WERI-Rb-1 (cell line): ENCODE data around the gene TEAD1.

ENCODE experiments used
- DNase-seq: peaks from one replicate; pipeline ENCODE4 v3.0.0-alpha.2; 2020
- H3K27ac ChIP-seq: fragments of 250-450 bp; sonication (Bioruptor Pico); 2 replicates; pipeline ENCODE4 v1.5.1; 2020; ENCODE audit warnings: mild to moderate bottlenecking, moderate library complexity
- H3K27me3 ChIP-seq: fragments of 250-450 bp; sonication (Bioruptor Pico); 2 replicates; pipeline ENCODE4 v1.5.1; 2021; ENCODE audit warnings: mild to moderate bottlenecking, low read depth, moderate library complexity; ENCODE audit not compliant: insufficient read depth, severe bottlenecking
- H3K36me3 ChIP-seq: fragments of 250-450 bp; sonication (Bioruptor Pico); 2 replicates; pipeline ENCODE4 v1.5.1; 2020; ENCODE audit warnings: mild to moderate bottlenecking, moderate library complexity
- H3K4me3 ChIP-seq: 2 replicates; pipeline ENCODE4 v1.5.1; 2011; ENCODE audit warnings: low read depth, mild to moderate bottlenecking, control low read depth, low read length
- H3K9me3 ChIP-seq: fragments of 250-450 bp; sonication (Bioruptor Pico); 2 replicates; pipeline ENCODE4 v1.5.1; 2021; ENCODE audit warnings: mild to moderate bottlenecking, moderate library complexity; ENCODE audit not compliant: severe bottlenecking
- TF ChIP-seq, protein P1 (sequence below): IDR thresholded peaks from 2 replicates; pipeline ENCODE4 v1.5.1; 2011; ENCODE audit warnings: low read depth, mild to moderate bottlenecking, control low read depth, inconsistent platforms, low read length

Gene TEAD1

GRCh38 chr11:12682737-12683500 is 8.7 kb downstream of the TEAD1 start:
- no peaks in the 10 kb centered on the region for H3K9me3 ChIP-seq
- no peak overlapping the region for H3K27ac ChIP-seq
- H3K36me3 ChIP-seq = peaks cover 14% of the 10 kb centered on the region
- TF ChIP-seq, protein P1, sequence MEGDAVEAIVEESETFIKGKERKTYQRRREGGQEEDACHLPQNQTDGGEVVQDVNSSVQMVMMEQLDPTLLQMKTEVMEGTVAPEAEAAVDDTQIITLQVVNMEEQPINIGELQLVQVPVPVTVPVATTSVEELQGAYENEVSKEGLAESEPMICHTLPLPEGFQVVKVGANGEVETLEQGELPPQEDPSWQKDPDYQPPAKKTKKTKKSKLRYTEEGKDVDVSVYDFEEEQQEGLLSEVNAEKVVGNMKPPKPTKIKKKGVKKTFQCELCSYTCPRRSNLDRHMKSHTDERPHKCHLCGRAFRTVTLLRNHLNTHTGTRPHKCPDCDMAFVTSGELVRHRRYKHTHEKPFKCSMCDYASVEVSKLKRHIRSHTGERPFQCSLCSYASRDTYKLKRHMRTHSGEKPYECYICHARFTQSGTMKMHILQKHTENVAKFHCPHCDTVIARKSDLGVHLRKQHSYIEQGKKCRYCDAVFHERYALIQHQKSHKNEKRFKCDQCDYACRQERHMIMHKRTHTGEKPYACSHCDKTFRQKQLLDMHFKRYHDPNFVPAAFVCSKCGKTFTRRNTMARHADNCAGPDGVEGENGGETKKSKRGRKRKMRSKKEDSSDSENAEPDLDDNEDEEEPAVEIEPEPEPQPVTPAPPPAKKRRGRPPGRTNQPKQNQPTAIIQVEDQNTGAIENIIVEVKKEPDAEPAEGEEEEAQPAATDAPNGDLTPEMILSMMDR = no peak
- no peak overlapping the region for H3K4me3 ChIP-seq
- no peak for DNase-seq
- no peaks in the 10 kb centered on the region for H3K27me3 ChIP-seq

- H3K36me3 ChIP-seq = peaks cover 8% of the 10 kb centered on the region
- H3K4me3 ChIP-seq = no peak overlapping the region
- no peaks in the 10 kb centered on the region for H3K9me3 ChIP-seq
- no peaks in the 10 kb centered on the region for H3K27me3 ChIP-seq
- TF ChIP-seq, protein P1 = no peak
- no peak for DNase-seq
- H3K27ac ChIP-seq = no peak overlapping the region
Measured at GRCh38 chr11:12683874-12684273, 9.7 kb downstream of the TEAD1 start.

DNA sequence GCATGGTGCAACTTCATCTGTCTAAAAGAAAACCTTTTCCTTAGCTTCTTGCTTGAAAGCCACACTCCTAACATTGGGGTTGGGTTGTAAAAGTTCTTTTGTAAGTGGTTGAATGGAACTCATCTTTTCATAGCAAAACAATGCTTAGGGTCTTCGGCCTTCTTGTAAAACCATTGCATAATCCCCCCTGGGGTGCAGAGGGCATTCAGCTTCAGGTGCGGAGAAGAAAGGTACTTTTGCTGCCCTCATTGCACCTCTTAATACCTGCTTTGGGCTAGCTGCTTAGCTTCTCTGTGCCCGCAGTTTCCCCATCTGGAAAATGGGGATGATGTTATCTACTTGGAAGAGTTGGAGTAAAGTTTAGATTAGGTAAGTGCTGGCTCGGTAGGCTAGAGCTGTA is 10.1 kb downstream of the TEAD1 start:
- Histone ChIP-seq H3K27ac (no peak overlapping the region), H3K36me3 (peaks cover 8% of the 10 kb centered on the region), H3K4me3 (no peak overlapping the region), H3K9me3 (no peaks in the 10 kb centered on the region), H3K27me3 (no peaks in the 10 kb centered on the region)
- TF ChIP-seq, protein P1 = no peak
- DNase-seq = no peak

DNA sequence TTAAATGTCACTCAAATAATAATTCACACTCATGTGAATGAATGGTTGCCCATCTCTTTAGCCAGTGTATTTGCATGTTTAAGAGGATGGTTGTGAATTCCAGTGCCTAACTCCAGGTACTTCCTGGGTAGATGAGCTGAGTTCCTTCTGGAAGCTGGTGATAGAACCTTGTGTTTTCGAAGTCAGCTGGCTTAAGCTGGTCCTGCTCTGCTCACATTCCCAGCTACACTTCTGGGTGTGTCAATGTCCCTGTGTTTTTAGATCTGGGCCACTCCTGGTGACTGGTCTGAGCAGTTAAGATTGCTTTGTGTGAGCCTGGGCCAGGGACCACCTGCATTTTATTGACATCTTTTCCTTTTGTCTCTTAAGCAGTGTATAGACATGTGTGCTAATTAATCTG is 10.6 kb downstream of the TEAD1 start:
- Histone ChIP-seq H3K27me3 (no peaks in the 10 kb centered on the region), H3K36me3 (peaks cover 8% of the 10 kb centered on the region), H3K4me3 (no peak overlapping the region), H3K9me3 (no peaks in the 10 kb centered on the region), H3K27ac (no peak overlapping the region)
- DNase-seq = no peak
- TF ChIP-seq, protein P1 = no peak

- Histone ChIP-seq H3K27ac (no peak overlapping the region), H3K27me3 (no peaks in the 10 kb centered on the region), H3K9me3 (no peaks in the 10 kb centered on the region), H3K4me3 (no peak overlapping the region), H3K36me3 (peaks cover 8% of the 10 kb centered on the region)
- TF ChIP-seq, protein P1 = no peak
- no peak for DNase-seq
Measured at GRCh38 chr11:12685229-12685628, 11.0 kb downstream of the TEAD1 start.
